ENCODE data around the gene QRICH2. TPM values are rescaled to one million over a fixed set of nuclear protein-coding genes. Genes with fewer than 3 reads are reported as not detected.
"Not testable (repeated sequence)": the region's sequence is repeated elsewhere in the genome, so short reads cannot be mapped to it uniquely, and the experiment has no call there.

QRICH2 gene
- total RNA-seq, 1 donor from 2014 or later: 1.7 TPM

DNA sequence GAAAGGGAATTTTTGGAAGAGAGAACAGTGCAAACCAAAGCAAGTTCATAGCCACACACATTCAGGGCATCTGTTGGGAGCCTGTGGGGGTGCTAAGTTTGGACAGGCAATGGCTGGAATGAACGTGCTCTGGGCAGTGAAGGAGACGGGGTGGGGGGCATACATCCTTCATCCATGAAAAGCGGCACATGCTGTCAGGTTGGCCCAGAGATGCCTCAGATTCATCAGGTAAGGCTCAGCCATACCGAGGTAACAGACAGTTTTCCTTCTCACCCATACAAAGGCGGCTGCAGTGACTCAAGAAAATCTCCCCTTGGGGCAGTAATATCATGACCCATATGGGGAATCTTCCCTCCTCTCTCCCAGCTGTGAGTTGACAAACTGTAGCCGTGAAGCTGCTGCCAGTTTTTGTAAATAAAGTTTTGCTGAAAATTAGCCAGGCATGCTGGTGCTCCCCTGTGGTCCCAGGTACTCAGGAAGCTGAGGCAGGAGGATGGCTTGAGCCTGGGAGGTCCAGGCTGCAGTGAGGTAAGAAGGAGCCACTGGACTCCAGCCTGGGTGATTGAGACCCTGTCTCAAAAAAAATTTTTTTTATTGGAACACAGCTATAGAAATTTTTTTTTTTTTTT, 52.2 kb downstream of the QRICH2 start:
- no peaks in the 10 kb centered on the region for H3K36me3 Mint-ChIP-seq
- H3K4me3 Mint-ChIP-seq: no peak overlapping the region

DNA sequence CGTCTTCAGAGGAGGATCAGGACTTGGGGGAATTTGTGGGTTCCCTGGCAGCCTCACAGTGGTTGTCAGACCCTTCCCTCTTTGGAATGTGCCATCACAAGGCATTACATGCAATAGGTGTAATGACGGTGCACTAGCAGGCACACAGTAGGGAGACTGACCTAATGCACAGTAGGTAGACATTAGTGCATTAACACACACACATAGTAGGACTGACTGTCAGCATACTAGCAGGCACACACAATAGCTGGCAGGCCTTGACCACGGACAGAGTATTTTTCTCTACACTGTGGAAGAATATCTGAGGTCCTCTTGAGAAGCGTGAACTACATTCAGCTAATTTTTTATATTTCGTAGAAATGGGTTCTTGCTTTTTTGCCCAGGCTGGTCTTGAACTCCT, 53.8 kb downstream of the QRICH2 start:
- H3K27ac Mint-ChIP-seq: no peak overlapping the region
- peaks cover 6% of the 10 kb centered on the region for H3K4me1 Mint-ChIP-seq
- Histone ChIP-seq H3K4me2 (no peak overlapping the region), H3K36me3 (no peaks in the 10 kb centered on the region), H2AFZ (replicated peaks) (no peak overlapping the region), H3K27me3 (no peaks in the 10 kb centered on the region), H3K79me2 (ENCODE audit: low read depth) (no peaks in the 10 kb centered on the region), H3K4me1 (peaks cover 7% of the 10 kb centered on the region), H3K27ac (no peak overlapping the region), H4K20me1 (ENCODE audit: low read depth) (no peaks in the 10 kb centered on the region), H3K9me3 (ENCODE audit: low read depth) (no peaks in the 10 kb centered on the region), H3K4me3 (no peak overlapping the region), H3F3A (ENCODE audit: low read depth) (peaks cover 8% of the 10 kb centered on the region), H3K9ac (no peak overlapping the region)
- DNase-seq (ENCODE audit: low spot score): no peak
- TF ChIP-seq, protein P1, sequence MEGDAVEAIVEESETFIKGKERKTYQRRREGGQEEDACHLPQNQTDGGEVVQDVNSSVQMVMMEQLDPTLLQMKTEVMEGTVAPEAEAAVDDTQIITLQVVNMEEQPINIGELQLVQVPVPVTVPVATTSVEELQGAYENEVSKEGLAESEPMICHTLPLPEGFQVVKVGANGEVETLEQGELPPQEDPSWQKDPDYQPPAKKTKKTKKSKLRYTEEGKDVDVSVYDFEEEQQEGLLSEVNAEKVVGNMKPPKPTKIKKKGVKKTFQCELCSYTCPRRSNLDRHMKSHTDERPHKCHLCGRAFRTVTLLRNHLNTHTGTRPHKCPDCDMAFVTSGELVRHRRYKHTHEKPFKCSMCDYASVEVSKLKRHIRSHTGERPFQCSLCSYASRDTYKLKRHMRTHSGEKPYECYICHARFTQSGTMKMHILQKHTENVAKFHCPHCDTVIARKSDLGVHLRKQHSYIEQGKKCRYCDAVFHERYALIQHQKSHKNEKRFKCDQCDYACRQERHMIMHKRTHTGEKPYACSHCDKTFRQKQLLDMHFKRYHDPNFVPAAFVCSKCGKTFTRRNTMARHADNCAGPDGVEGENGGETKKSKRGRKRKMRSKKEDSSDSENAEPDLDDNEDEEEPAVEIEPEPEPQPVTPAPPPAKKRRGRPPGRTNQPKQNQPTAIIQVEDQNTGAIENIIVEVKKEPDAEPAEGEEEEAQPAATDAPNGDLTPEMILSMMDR (IDR thresholded peaks at IDR 0.05): no peak
- TF ChIP-seq EZH2 (IDR thresholded peaks at IDR 0.05) (no peak), EZH2phosphoT487 (IDR thresholded peaks at IDR 0.05) (no peak)
- H3K4me3 Mint-ChIP-seq: no peak overlapping the region
- H3K27me3 Mint-ChIP-seq (ENCODE audit: insufficient read depth, low read depth): peaks cover 7% of the 10 kb centered on the region
- H3K9me3 Mint-ChIP-seq: no peaks in the 10 kb centered on the region
- no peaks in the 10 kb centered on the region for H3K36me3 Mint-ChIP-seq

More for the DNA sequence above, 52.2 kb downstream of the QRICH2 start:
- Histone ChIP-seq H3K27ac (no peak overlapping the region), H2AFZ (replicated peaks) (no peak overlapping the region), H3K9me3 (ENCODE audit: low read depth) (no peaks in the 10 kb centered on the region), H3K27me3 (no peaks in the 10 kb centered on the region), H3K79me2 (ENCODE audit: low read depth) (no peaks in the 10 kb centered on the region), H3K9ac (no peak overlapping the region), H3K36me3 (no peaks in the 10 kb centered on the region), H3F3A (ENCODE audit: low read depth) (peaks cover 16% of the 10 kb centered on the region), H3K4me3 (no peak overlapping the region), H3K4me2 (no peak overlapping the region), H3K4me1 (peaks cover 15% of the 10 kb centered on the region), H4K20me1 (ENCODE audit: low read depth) (no peaks in the 10 kb centered on the region)
- Mint-ChIP-seq H3K27ac (no peak overlapping the region), H3K4me1 (peaks cover 13% of the 10 kb centered on the region), H3K27me3 (ENCODE audit: insufficient read depth, low read depth) (peaks cover 7% of the 10 kb centered on the region), H3K9me3 (no peaks in the 10 kb centered on the region)
- TF ChIP-seq EZH2phosphoT487 (IDR thresholded peaks at IDR 0.05): no peak
- TF ChIP-seq, protein P1 (IDR thresholded peaks at IDR 0.05): no peak
- no peak for TF ChIP-seq EZH2 (IDR thresholded peaks at IDR 0.05)
- no peak for DNase-seq (ENCODE audit: low spot score)

DNA sequence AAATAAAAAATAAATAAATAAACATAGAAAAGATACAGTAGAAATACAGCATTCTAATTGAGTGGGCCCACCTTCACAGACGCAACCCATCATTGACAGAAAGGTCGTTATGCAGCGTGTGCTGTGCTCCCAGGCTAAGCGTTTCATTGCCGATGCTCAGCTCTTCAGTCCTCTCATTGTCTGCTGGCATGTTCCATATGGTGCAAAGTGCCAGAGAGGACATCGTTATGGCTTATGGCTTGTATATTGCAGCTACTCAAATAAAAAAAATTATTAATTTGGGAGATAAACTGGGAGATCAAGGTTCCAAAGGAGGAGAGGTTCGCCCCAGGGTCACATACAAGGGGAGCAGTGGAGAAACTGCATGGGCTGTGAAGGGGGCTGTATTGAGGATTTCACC, 54.2 kb downstream of the QRICH2 start:
- no peaks in the 10 kb centered on the region for H3K9me3 Mint-ChIP-seq
- no peak overlapping the region for H3K27ac Mint-ChIP-seq

DNA sequence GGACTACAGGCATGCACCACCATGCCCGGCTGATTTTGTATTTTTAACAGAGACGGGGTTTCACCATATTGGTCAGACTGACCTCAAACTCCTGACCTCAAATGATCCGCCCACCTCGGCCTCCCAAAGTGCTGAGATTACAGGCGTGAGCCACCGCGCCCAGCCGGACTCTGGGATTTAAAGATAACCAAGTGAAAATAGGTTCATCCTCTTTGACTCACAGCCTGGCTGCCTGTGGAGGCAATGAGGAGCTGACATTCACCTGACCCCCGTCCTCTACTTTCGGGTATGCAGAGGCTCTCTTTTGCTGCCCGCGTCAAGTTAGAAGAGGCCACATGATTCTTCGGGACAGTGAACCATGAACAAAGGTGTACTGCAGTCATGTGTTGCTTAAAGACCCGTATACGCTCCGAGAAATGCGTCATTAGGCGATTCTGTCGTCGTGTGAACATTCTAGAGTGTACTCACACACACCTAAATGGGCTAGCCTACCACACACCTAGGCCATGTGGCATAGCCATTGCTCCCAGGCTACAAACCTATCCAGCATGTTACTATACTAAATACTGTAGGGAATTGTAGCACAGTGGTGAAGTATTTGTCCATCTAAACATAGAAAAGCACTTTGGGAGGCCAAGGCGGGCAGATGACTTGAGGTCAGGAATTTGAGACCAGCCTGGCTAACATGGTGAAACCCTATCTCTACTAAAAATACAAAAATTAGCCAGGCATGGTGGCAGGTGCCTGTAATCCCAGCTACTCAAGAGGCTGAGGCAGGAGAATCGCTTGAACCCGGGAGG, 54.9 kb downstream of the QRICH2 start:
- not testable (repeated sequence) for H3K27ac Mint-ChIP-seq; DNase-seq (ENCODE audit: low spot score); H2AFZ ChIP-seq (replicated peaks); H3K36me3 Mint-ChIP-seq; H3K4me3 Mint-ChIP-seq; H3K9me3 Mint-ChIP-seq; H3K9me3 ChIP-seq (ENCODE audit: low read depth); H3K9ac ChIP-seq; H4K20me1 ChIP-seq (ENCODE audit: low read depth); H3K4me1 ChIP-seq; H3K4me2 ChIP-seq; H3K27me3 Mint-ChIP-seq (ENCODE audit: insufficient read depth, low read depth); H3K4me1 Mint-ChIP-seq; H3K27me3 ChIP-seq; H3K79me2 ChIP-seq (ENCODE audit: low read depth); H3F3A ChIP-seq (ENCODE audit: low read depth); H3K27ac ChIP-seq; H3K4me3 ChIP-seq; H3K36me3 ChIP-seq

More for the DNA sequence above, 54.2 kb downstream of the QRICH2 start:
- Histone ChIP-seq H3K79me2 (ENCODE audit: low read depth) (no peaks in the 10 kb centered on the region), H3K4me1 (peaks cover 3% of the 10 kb centered on the region), H3K36me3 (no peaks in the 10 kb centered on the region), H3K9me3 (ENCODE audit: low read depth) (no peaks in the 10 kb centered on the region), H4K20me1 (ENCODE audit: low read depth) (no peaks in the 10 kb centered on the region), H3F3A (ENCODE audit: low read depth) (peaks cover 3% of the 10 kb centered on the region), H3K27ac (no peak overlapping the region), H2AFZ (replicated peaks) (no peak overlapping the region), H3K9ac (no peak overlapping the region), H3K4me3 (no peak overlapping the region), H3K4me2 (no peak overlapping the region), H3K27me3 (no peaks in the 10 kb centered on the region)
- Mint-ChIP-seq H3K4me1 (peaks cover 3% of the 10 kb centered on the region), H3K4me3 (no peak overlapping the region), H3K36me3 (no peaks in the 10 kb centered on the region), H3K27me3 (ENCODE audit: insufficient read depth, low read depth) (peaks cover 3% of the 10 kb centered on the region)
- no peak for DNase-seq (ENCODE audit: low spot score)
- TF ChIP-seq EZH2 (IDR thresholded peaks at IDR 0.05) (no peak), EZH2phosphoT487 (IDR thresholded peaks at IDR 0.05) (no peak)
- TF ChIP-seq, protein P1 (IDR thresholded peaks at IDR 0.05): no peak
